Activated CD4-positive, alpha-beta T cell treated with anti-CD3 and anti-CD28 coated beads, Interleukin-2, amount 50 U/mL, for 48 hours (primary cell): Measurements from ENCODE around the gene WDFY3.
A peak's percentile ranks its signal among the peaks of the same experiment; 100 is the strongest.

ENCODE experiments used
- DNase-seq, 2 experiments: peaks; one replicate each; pipeline ENCODE4 v3.0.0-alpha.2; 2020

Gene WDFY3

GRCh38 chr4:84966382-84967242 is at the start of gene WDFY3:
Gene WDFY3, minus strand, starts transcription at chr4:84966690. Its CDS starts 106,099 bp downstream, at chr4:84860591.
- DNase-seq, result peak; percentile 8 to 35

- DNase-seq, result no peak
Measured at GRCh38 chr4:85005865-85006377, 39.4 kb upstream of the WDFY3 start.

- no peak for DNase-seq
Measured at GRCh38 chr4:85000343-85000742, 33.9 kb upstream of the WDFY3 start.

- no peak for DNase-seq
Measured at GRCh38 chr4:84995386-84995785, 28.9 kb upstream of the WDFY3 start.

- no peak for DNase-seq
Measured at GRCh38 chr4:84994280-84994679, 27.8 kb upstream of the WDFY3 start.

GRCh38 chr4:84985952-84986351 is 19.5 kb upstream of the WDFY3 start:
- no peak for DNase-seq

GRCh38 chr4:84977396-84977795 is 10.9 kb upstream of the WDFY3 start:
- no peak for DNase-seq

- DNase-seq, result no peak
Measured at GRCh38 chr4:84973856-84974255, 7.4 kb upstream of the WDFY3 start.

GRCh38 chr4:84971319-84971932 is 4.9 kb upstream of the WDFY3 start:
- DNase-seq, result no peak

GRCh38 chr4:84968925-84969324 is 2.4 kb upstream of the WDFY3 start:
- no peak for DNase-seq

GRCh38 chr4:84967243-84967690 is 777 bp upstream of the WDFY3 start:
- no peak for DNase-seq

GRCh38 chr4:84965553-84966381 is 723 bp downstream of the WDFY3 start:
- DNase-seq, result no peak

- no peak for DNase-seq
Measured at GRCh38 chr4:84964995-84965552, 1.4 kb downstream of the WDFY3 start.

GRCh38 chr4:84962102-84962501 is 4.4 kb downstream of the WDFY3 start:
- no peak for DNase-seq

- DNase-seq, result no peak
Measured at GRCh38 chr4:84958434-84958833, 8.1 kb downstream of the WDFY3 start.

- no peak for DNase-seq
Measured at GRCh38 chr4:84957514-84958420, 8.7 kb downstream of the WDFY3 start.

GRCh38 chr4:84956014-84956413 is 10.5 kb downstream of the WDFY3 start:
- DNase-seq, result no peak

- no peak for DNase-seq
Measured at GRCh38 chr4:84954982-84955567, 11.4 kb downstream of the WDFY3 start.

GRCh38 chr4:84952776-84953175 is 13.7 kb downstream of the WDFY3 start:
- no peak for DNase-seq

- DNase-seq, result no peak
Measured at GRCh38 chr4:84952004-84952403, 14.5 kb downstream of the WDFY3 start.

- DNase-seq, result no peak
Measured at GRCh38 chr4:84948056-84948455, 18.4 kb downstream of the WDFY3 start.
